K562 (cell line): ENCODE data around the gene SPATA21. TPM values are rescaled to one million over a fixed set of nuclear protein-coding genes. Genes with fewer than 3 reads are reported as not detected.

Experiments
- ARNT ChIP-seq, 2 experiments: fragments of 450-650 bp; IDR thresholded peaks; 2 replicates each; pipeline ENCODE4 v1.6.1; 2016; ENCODE audit warnings: mild to moderate bottlenecking in 1 of 2
- CAMTA2 ChIP-seq: fragments of 250-450 bp; sonication (Bioruptor Pico); conservative IDR thresholded peaks from 2 replicates; pipeline ENCODE4 v1.5.1; 2022
- CEBPB ChIP-seq: fragments of 450-650 bp; IDR thresholded peaks from 2 replicates; pipeline ENCODE4 v1.6.1; 2016; ENCODE audit warnings: missing genetic modification characterization, missing compliant biosample characterization
- CHD2 ChIP-seq: IDR thresholded peaks from 2 replicates; pipeline ENCODE4 v1.6.1; 2011; ENCODE audit warnings: low read depth, low read length
- CSDE1 ChIP-seq, 2 experiments: fragments of 450-650 bp; IDR thresholded peaks; 2 replicates each; pipeline ENCODE4 v1.6.1; 2016; ENCODE audit warnings: mild to moderate bottlenecking in 1 of 2
- DMBX1 ChIP-seq: fragments of 250-450 bp; sonication (Bioruptor Pico); IDR thresholded peaks from 2 replicates; pipeline ENCODE4 v1.8.0; 2022; ENCODE audit warnings: inconsistent platforms, mild to moderate bottlenecking, moderate library complexity, borderline replicate concordance
- ESRRA ChIP-seq: fragments of 450-650 bp; IDR thresholded peaks from 2 replicates; pipeline ENCODE4 v1.6.1; 2014; ENCODE audit warnings: low read depth, mild to moderate bottlenecking, moderate library complexity, borderline replicate concordance
- ETS2 ChIP-seq: IDR thresholded peaks from 2 replicates; pipeline ENCODE4 v1.6.1; 2016; ENCODE audit warnings: borderline replicate concordance, missing genetic modification characterization, mild to moderate bottlenecking, moderate library complexity, missing compliant biosample characterization; ENCODE audit not compliant: poor library complexity, severe bottlenecking
- HBP1 ChIP-seq: fragments of 450-650 bp; formaldehyde crosslinking; IDR thresholded peaks from 2 replicates; pipeline ENCODE4 v1.4.0; 2022; ENCODE audit warnings: missing genetic modification characterization
- HOMEZ ChIP-seq: fragments of 250-450 bp; sonication (Bioruptor Pico); IDR thresholded peaks from 2 replicates; pipeline ENCODE4 v1.4.0; 2020; ENCODE audit warnings: mild to moderate bottlenecking, moderate library complexity
- MCM5 ChIP-seq: fragments of 450-650 bp; IDR thresholded peaks from 2 replicates; pipeline ENCODE4 v1.6.1; 2016; ENCODE audit warnings: low read depth
- PCBP1 ChIP-seq: fragments of 200-400 bp; formaldehyde crosslinking; IDR thresholded peaks from 2 replicates; pipeline ENCODE4 v1.6.1; 2018; ENCODE audit warnings: mild to moderate bottlenecking, low read depth, low read length; ENCODE audit not compliant: poor library complexity, severe bottlenecking
- SMAD2 ChIP-seq: fragments of 150-350 bp; IDR thresholded peaks from 2 replicates; pipeline ENCODE4 v1.6.1; 2014; ENCODE audit warnings: low read depth, mild to moderate bottlenecking, low read length
- SMAD3 ChIP-seq: fragments of 450-650 bp; formaldehyde crosslinking; conservative IDR thresholded peaks from 2 replicates; pipeline ENCODE4 v1.4.0; 2020; ENCODE audit warnings: mild to moderate bottlenecking
- SMARCB1 ChIP-seq: IDR thresholded peaks from 2 replicates; pipeline ENCODE4 v1.6.1; 2011; ENCODE audit warnings: improper control_type of control experiment, low read depth; ENCODE audit not compliant: insufficient read length
- STAT5B ChIP-seq: fragments of 250-450 bp; sonication (Bioruptor Pico); IDR thresholded peaks from 2 replicates; pipeline ENCODE4 v1.8.0; 2021; ENCODE audit warnings: mild to moderate bottlenecking, inconsistent platforms
- TCF3 ChIP-seq: sonication (generic); formaldehyde crosslinking; IDR thresholded peaks from 2 replicates; pipeline ENCODE4 v1.4.0; 2020; ENCODE audit warnings: mild to moderate bottlenecking, missing genetic modification reagents
- ZBTB12 ChIP-seq: fragments of 250-450 bp; sonication (Bioruptor Pico); IDR thresholded peaks from 2 replicates; pipeline ENCODE4 v1.4.0; 2020
- ZNF518B ChIP-seq: fragments of 250-450 bp; sonication (Bioruptor Pico); IDR thresholded peaks from 2 replicates; pipeline ENCODE4 v1.5.0; 2021; ENCODE audit warnings: mild to moderate bottlenecking, moderate library complexity
- ZNF655 ChIP-seq: fragments of 250-450 bp; sonication (Bioruptor Pico); IDR thresholded peaks from 2 replicates; pipeline ENCODE4 v1.5.0; 2021
- polyA plus RNA-seq, 8 experiments: library from polyadenylated mRNA; depleted of rRNA in 4 of 8; stranded (reverse) in 5 of 8; unstranded in 3 of 8; fragments of >200 nt; fragmentation: Nextera tagmentation in 2 of 8; fragmentation: Illumina TruSeq in 1 of 8; extraction: Ambion mirVana in 2 of 8; extraction: Trizol in 1 of 8; gene quantifications; 2 replicates each; pipeline versions ENCODE4 v1.2.1 to v1.2.3, GENCODE V29; 2011 to 2014; ENCODE audit warnings: inconsistent platforms in 1 of 8, missing spikeins in 1 of 8
- total RNA-seq, 7 experiments: library from RNA; depleted of rRNA in 6 of 7; stranded (reverse); fragments of >200 nt in 6 of 7; fragmentation: Illumina TruSeq in 2 of 7; extraction: Trizol in 2 of 7; gene quantifications; 2 replicates each; pipeline versions ENCODE4 v1.2.1 to v1.2.3, GENCODE V29; 2011 to 2021; ENCODE audit warnings: low replicate concordance in 1 of 7

SPATA21 gene
- total and polyA plus RNA-seq, 9 of the 15 experiments (the other 6 are each of a cell fraction or from before 2014, with no cell fraction given), result 0.10 to 0.36 (median 0.13) TPM; not detected in 3

- TF ChIP-seq HOMEZ (CRISPR knock-in tag) (no peak), DMBX1 (CRISPR knock-in tag) (peak; percentile 64; the same call in 1 of the 2 replicates), STAT5B (no peak), CHD2 (peak; percentile 36; the same call in 1 of the 2 replicates), ZBTB12 (peak; percentile 75), ARNT (IDR thresholded peaks at IDR 0.05) (peak in 1 of 2 experiments; percentile 82; a peak in 2 of 4 replicates), ETS2 (no peak), CEBPB (tag) (peak; percentile 34; the same call in 1 of the 2 replicates), MCM5 (no peak), SMAD3 (CRISPR knock-in tag) (peak; percentile 55; the same call in 1 of the 2 replicates), TCF3 (CRISPR knock-in tag) (no peak; the same call in 1 of the 2 replicates), CAMTA2 (CRISPR knock-in tag) (no peak), SMAD2 (no peak), CSDE1 (IDR thresholded peaks at IDR 0.05) (peak in 1 of 2 experiments; percentile 98; a peak in 2 of 4 replicates), PCBP1 (no peak), ZNF655 (CRISPR knock-in tag) (no peak), ESRRA (peak; percentile 75; the same call in 1 of the 2 replicates), HBP1 (CRISPR knock-in tag) (no peak), ZNF518B (CRISPR knock-in tag) (no peak), SMARCB1 (no peak)
Measured at GRCh38 chr1:16366722-16367257, 70.4 kb downstream of the SPATA21 start, which contains the start of gene SZRD1 (continued).
